GM23338 (cell line): Measurements from ENCODE around the gene JAKMIP2. TPM values are rescaled to one million over a fixed set of nuclear protein-coding genes. Genes with fewer than 3 reads are reported as not detected.
"Not testable (repeated sequence)": the region's sequence is repeated elsewhere in the genome, so short reads cannot be mapped to it uniquely, and the experiment has no call there.

Experiments
- ATAC-seq: fragments of 200-7000 bp; cut with Tn5 transposase; 3 replicates; pipeline ENCODE4 v1.9.1; 2020
- DNase-seq: peaks from one replicate; pipeline ENCODE4 v3.0.0-alpha.2; 2015; ENCODE audit warnings: low spot score
- H2AFZ ChIP-seq: fragments of 200-600 bp; sonication (generic); 2 replicates; pipeline ENCODE4 v1.8.0; 2016; ENCODE audit warnings: antibody characterized with exemption, mild to moderate bottlenecking, moderate library complexity
- H3F3A ChIP-seq: fragments of 200-600 bp; sonication (generic); replicated peaks from 2 replicates; pipeline ENCODE4 v1.8.0; 2017; ENCODE audit warnings: antibody characterized with exemption, mixed run types, low read depth
- H3K27ac ChIP-seq: fragments of 200-600 bp; sonication (generic); 2 replicates; pipeline ENCODE4 v1.6.1; 2016; ENCODE audit warnings: low read depth
- H3K27me3 ChIP-seq: fragments of 200-600 bp; sonication (generic); 2 replicates; pipeline ENCODE4 v1.8.0; 2016; ENCODE audit warnings: mild to moderate bottlenecking, mixed run types, moderate library complexity; ENCODE audit not compliant: insufficient read depth
- H3K36me3 ChIP-seq: fragments of 200-600 bp; sonication (generic); 2 replicates; pipeline ENCODE4 v1.8.0; 2016; ENCODE audit warnings: mild to moderate bottlenecking; ENCODE audit not compliant: insufficient read depth
- H3K4me1 ChIP-seq: fragments of 200-600 bp; sonication (generic); 2 replicates; pipeline ENCODE4 v1.8.0; 2016; ENCODE audit warnings: mild to moderate bottlenecking, moderate library complexity; ENCODE audit not compliant: insufficient read depth
- H3K4me2 ChIP-seq: fragments of 200-600 bp; sonication (generic); 2 replicates; pipeline ENCODE4 v1.7.1; 2017; ENCODE audit warnings: mixed run types
- H3K4me3 ChIP-seq: fragments of 200-600 bp; sonication (generic); 2 replicates; pipeline ENCODE4 v1.6.1; 2016; ENCODE audit warnings: mixed run types
- H3K79me2 ChIP-seq: fragments of 200-600 bp; sonication (generic); replicated peaks from 2 replicates; pipeline ENCODE4 v1.8.0; 2017; ENCODE audit warnings: mild to moderate bottlenecking; ENCODE audit not compliant: insufficient read depth
- H3K9me2 ChIP-seq: fragments of 200-600 bp; sonication (generic); 2 replicates; pipeline ENCODE4 v1.8.0; 2017; ENCODE audit not compliant: insufficient read depth
- H4K20me1 ChIP-seq: fragments of 200-600 bp; sonication (generic); replicated peaks from 2 replicates; pipeline ENCODE4 v1.8.0; 2017; ENCODE audit warnings: mild to moderate bottlenecking; ENCODE audit not compliant: insufficient read depth
- H3K27ac Mint-ChIP-seq: 2 replicates; pipeline ENCODE4 v1.8.0; 2020; ENCODE audit warnings: inconsistent platforms, mild to moderate bottlenecking, moderate library complexity, mixed read lengths
- H3K27me3 Mint-ChIP-seq: 3 replicates; pipeline ENCODE4 v1.8.0; 2022; ENCODE audit warnings: low read depth, mild to moderate bottlenecking, moderate library complexity, mixed read lengths, inconsistent platforms; ENCODE audit not compliant: insufficient read depth, poor library complexity
- H3K36me3 Mint-ChIP-seq: 3 replicates; pipeline ENCODE4 v1.8.0; 2021; ENCODE audit warnings: low read depth, mild to moderate bottlenecking, inconsistent platforms, moderate library complexity, mixed read lengths
- H3K4me1 Mint-ChIP-seq: 3 replicates; pipeline ENCODE4 v1.8.0; 2020; ENCODE audit warnings: mild to moderate bottlenecking, inconsistent platforms, mixed read lengths
- H3K4me3 Mint-ChIP-seq: 3 replicates; pipeline ENCODE4 v1.8.0; 2021; ENCODE audit warnings: moderate library complexity, mild to moderate bottlenecking, inconsistent platforms, mixed read lengths
- H3K9me3 Mint-ChIP-seq: 3 replicates; pipeline ENCODE4 v1.8.0; 2020; ENCODE audit warnings: moderate library complexity, mild to moderate bottlenecking, inconsistent platforms, mixed read lengths
- STAT1 ChIP-seq: IDR thresholded peaks from one replicate; pipeline ENCODE4 v1.6.1; 2016; ENCODE audit warnings: antibody characterized with exemption; ENCODE audit not compliant: unreplicated experiment
- ZNF462 ChIP-seq: fragments of 250-450 bp; sonication (Bioruptor Pico); IDR thresholded peaks from 2 replicates; pipeline ENCODE4 v1.5.0; 2020; ENCODE audit warnings: mild to moderate bottlenecking, moderate library complexity
- polyA plus RNA-seq: library from polyadenylated mRNA; unstranded; fragments of >200 nt; fragmentation: Nextera tagmentation; extraction: Ambion mirVana; gene quantifications from 2 replicates; pipeline ENCODE4 v1.2.1, GENCODE V29; 2016
- total RNA-seq: library from RNA; depleted of rRNA; stranded (reverse); fragments of >200 nt; shearing (Covaris generic); gene quantifications from 2 replicates; pipeline ENCODE4 v1.2.3, GENCODE V29; 2014

JAKMIP2 gene
- total and polyA plus RNA-seq, 2 experiments from 2014 or later: 20.5 to 27.2 TPM

- no peak for TF ChIP-seq ZNF462 (CRISPR knock-in tag)
These were observed 47.5 kb upstream of the JAKMIP2 start (continued) for GRCh38 chr5:147830035-147830434.

- peaks cover 21% of the 10 kb centered on the region for H3K4me1 Mint-ChIP-seq
- H3K27me3 Mint-ChIP-seq, H3K27ac Mint-ChIP-seq, ATAC-seq, H3K4me1 ChIP-seq, H2AFZ ChIP-seq, H3K9me3 Mint-ChIP-seq, H3K27me3 ChIP-seq, H3K4me3 ChIP-seq, H4K20me1 ChIP-seq, H3K36me3 ChIP-seq, H3K79me2 ChIP-seq, H3F3A ChIP-seq, H3K4me3 Mint-ChIP-seq, DNase-seq, H3K4me2 ChIP-seq, H3K27ac ChIP-seq, H3K9me2 ChIP-seq, H3K36me3 Mint-ChIP-seq: not testable (repeated sequence)
These were observed 44.5 kb upstream of the JAKMIP2 start for GRCh38 chr5:147827017-147827416.

- Mint-ChIP-seq H3K36me3 (no peaks in the 10 kb centered on the region), H3K9me3 (no peaks in the 10 kb centered on the region), H3K4me3 (no peak overlapping the region), H3K27ac (no peak overlapping the region), H3K27me3 (no peaks in the 10 kb centered on the region), H3K4me1 (peaks cover 21% of the 10 kb centered on the region)
- Histone ChIP-seq H3K36me3 (no peaks in the 10 kb centered on the region), H3K79me2 (no peaks in the 10 kb centered on the region), H3K27ac (no peak overlapping the region), H2AFZ (no peak overlapping the region), H3K4me3 (no peak overlapping the region), H3K9me2 (no peaks in the 10 kb centered on the region), H3K4me2 (no peak overlapping the region), H3K27me3 (no peaks in the 10 kb centered on the region), H4K20me1 (no peaks in the 10 kb centered on the region), H3F3A (no peaks in the 10 kb centered on the region), H3K4me1 (no peaks in the 10 kb centered on the region; the same call in 1 of the 2 replicates)
- DNase-seq (no peak), ATAC-seq (no peak)
- no peak for TF ChIP-seq STAT1
- no peak for TF ChIP-seq ZNF462 (CRISPR knock-in tag)
These were observed 43.8 kb upstream of the JAKMIP2 start for GRCh38 chr5:147826361-147826760.
